ENCODE results near the gene CHMP6. TPM values are rescaled to one million over a fixed set of nuclear protein-coding genes. Genes with fewer than 3 reads are reported as not detected.

The CHMP6 gene
- total RNA-seq, 3 donors from 2014 or later (not counting 1 experiment from before 2014, with no cell fraction given): 26.8 to 33.3 (median 33.0) TPM

DNA sequence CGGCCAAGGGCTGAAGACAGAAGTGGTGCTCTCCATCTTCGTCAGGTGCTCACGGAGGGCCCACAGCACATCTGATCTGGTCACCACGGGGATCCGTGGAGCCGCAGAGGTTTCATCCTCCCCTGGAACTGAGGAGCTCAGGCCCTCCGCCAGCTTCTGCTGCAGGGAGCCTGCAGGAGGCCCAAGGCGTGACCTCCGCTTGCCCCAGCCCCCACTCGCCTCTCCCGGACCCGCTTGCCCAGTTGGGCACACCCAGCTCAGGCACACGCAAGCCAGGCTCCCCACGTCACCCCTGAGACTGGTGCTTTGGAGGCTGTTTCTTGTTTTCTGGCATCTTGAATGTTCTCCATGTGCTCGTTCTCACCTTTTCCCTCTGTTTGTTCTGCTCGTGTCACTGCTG lies 39.4 kb upstream of the CHMP6 start:
- no peak overlapping the region for H3K4me3 ChIP-seq (ENCODE audit: low read length)
- Mint-ChIP-seq H3K36me3 (no peaks in the 10 kb centered on the region), H3K4me3 (no peak overlapping the region), H3K27me3 (ENCODE audit: low read depth in 2 of 2) (no peaks in the 10 kb centered on the region), H3K27ac (no peak overlapping the region), H3K4me1 (no peaks in the 10 kb centered on the region), H3K9me3 (no peaks in the 10 kb centered on the region)
- H3K27ac ChIP-seq (ENCODE audit: low read length): no peak overlapping the region
- no peak for TF ChIP-seq CTCF (IDR thresholded peaks at IDR 0.05)
- DNase-seq (no peak), ATAC-seq (no peak)
- H3K27me3 ChIP-seq (ENCODE audit: control insufficient read depth, insufficient read depth, low read length): no peaks in the 10 kb centered on the region
- peaks cover 24% of the 10 kb centered on the region for H3K36me3 ChIP-seq (ENCODE audit: control insufficient read depth, insufficient read depth, low read length)
- H3K4me1 ChIP-seq (ENCODE audit: control insufficient read depth, insufficient read depth, low read length): peaks cover 26% of the 10 kb centered on the region
- intact Hi-C loops (cut with micrococcal nuclease): no loop called here
- no peaks in the 10 kb centered on the region for H3K9me3 ChIP-seq (ENCODE audit: control insufficient read depth, insufficient read depth, low read length)
- WGBS (ENCODE audit: insufficient coverage): 95% methylated on average over 16 of the region's 16 CpGs

GRCh38 chr17:80953471-80954315 lies 37.9 kb upstream of the CHMP6 start:
- ATAC-seq (no peak), DNase-seq (no peak)
- WGBS (ENCODE audit: insufficient coverage): 90% methylated on average over 22 of the region's 22 CpGs
- TF ChIP-seq CTCF (IDR thresholded peaks at IDR 0.05): no peak
- Mint-ChIP-seq H3K27ac (no peak overlapping the region), H3K4me1 (no peaks in the 10 kb centered on the region), H3K9me3 (no peaks in the 10 kb centered on the region), H3K36me3 (no peaks in the 10 kb centered on the region), H3K4me3 (no peak overlapping the region), H3K27me3 (ENCODE audit: low read depth in 2 of 2) (no peaks in the 10 kb centered on the region)
- no peak overlapping the region for H3K4me3 ChIP-seq (ENCODE audit: low read length)
- peaks cover 26% of the 10 kb centered on the region for H3K4me1 ChIP-seq (ENCODE audit: control insufficient read depth, insufficient read depth, low read length)
- peaks cover 15% of the 10 kb centered on the region for H3K36me3 ChIP-seq (ENCODE audit: control insufficient read depth, insufficient read depth, low read length)
- no peaks in the 10 kb centered on the region for H3K27me3 ChIP-seq (ENCODE audit: control insufficient read depth, insufficient read depth, low read length)
- intact Hi-C loops (cut with micrococcal nuclease): no loop called here
- no peak overlapping the region for H3K27ac ChIP-seq (ENCODE audit: low read length)
- no peaks in the 10 kb centered on the region for H3K9me3 ChIP-seq (ENCODE audit: control insufficient read depth, insufficient read depth, low read length)

- H3K36me3 ChIP-seq (ENCODE audit: control insufficient read depth, insufficient read depth, low read length): peaks cover 13% of the 10 kb centered on the region
- Mint-ChIP-seq H3K27ac (no peak overlapping the region), H3K4me1 (no peaks in the 10 kb centered on the region), H3K27me3 (ENCODE audit: low read depth in 2 of 2) (no peaks in the 10 kb centered on the region), H3K9me3 (no peaks in the 10 kb centered on the region), H3K4me3 (no peak overlapping the region), H3K36me3 (no peaks in the 10 kb centered on the region)
- H3K27me3 ChIP-seq (ENCODE audit: control insufficient read depth, insufficient read depth, low read length): no peaks in the 10 kb centered on the region
- no peak overlapping the region for H3K27ac ChIP-seq (ENCODE audit: low read length)
- no peaks in the 10 kb centered on the region for H3K9me3 ChIP-seq (ENCODE audit: control insufficient read depth, insufficient read depth, low read length)
- peaks cover 25% of the 10 kb centered on the region for H3K4me1 ChIP-seq (ENCODE audit: control insufficient read depth, insufficient read depth, low read length)
- no peak for TF ChIP-seq CTCF (IDR thresholded peaks at IDR 0.05)
- ATAC-seq (no peak), DNase-seq (no peak)
- H3K4me3 ChIP-seq (ENCODE audit: low read length): no peak overlapping the region
- WGBS (ENCODE audit: insufficient coverage): 96% methylated on average over 5 of the region's 5 CpGs
- intact Hi-C loops (cut with micrococcal nuclease): no loop called here
Measured at GRCh38 chr17:80955078-80955477, 36.6 kb upstream of the CHMP6 start.
